Ascending aorta (tissue), 2 donors: ENCODE data around the gene CEP295NL. TPM values are rescaled to one million over a fixed set of nuclear protein-coding genes. Genes with fewer than 3 reads are reported as not detected.
"Not testable (repeated sequence)": the region's sequence is repeated elsewhere in the genome, so short reads cannot be mapped to it uniquely, and the experiment has no call there.

Experiments used
- DNase-seq, 2 donors: peaks; one replicate each; pipeline ENCODE4 v3.0.0-alpha.2; 2019; ENCODE audit warnings: low spot score in 2 of 2
- H3K27ac ChIP-seq, 2 donors: fragments of 200-600 bp; sonication (generic); one replicate each; pipeline ENCODE4 v1.5.1; 2016 to 2017; ENCODE audit warnings: mild to moderate bottlenecking in 1 of 2
- H3K27me3 ChIP-seq: fragments of 200-600 bp; sonication (generic); one replicate; pipeline ENCODE4 v1.5.1; 2017
- H3K36me3 ChIP-seq, 2 donors: fragments of 200-600 bp; sonication (generic); one replicate each; pipeline ENCODE4 v1.5.1; 2016
- H3K4me1 ChIP-seq, 2 donors: fragments of 200-600 bp; sonication (generic); one replicate each; pipeline ENCODE4 v1.5.1; 2016 to 2017; ENCODE audit warnings: mild to moderate bottlenecking in 1 of 2
- H3K4me3 ChIP-seq, 2 donors: fragments of 200-600 bp; sonication (generic); one replicate each; pipeline ENCODE4 v1.5.1; 2016 to 2017; ENCODE audit warnings: mild to moderate bottlenecking in 1 of 2
- H3K9me3 ChIP-seq, 2 donors: fragments of 200-600 bp; sonication (generic); one replicate each; pipeline ENCODE4 v1.5.1; 2016
- intact Hi-C: fragments of 100-400 bp; cut with DNase I; formaldehyde crosslinking; loops from one replicate; pipeline ENCODE4 v1.15.1; 2023
- total RNA-seq: library from RNA; depleted of rRNA; stranded (reverse); fragments of >200 nt; gene quantifications from one replicate; pipeline ENCODE4 v1.1.0, GENCODE V29; 2016
- TF ChIP-seq, protein P1 (sequence below), 3 experiments: fragments of 200-600 bp in 2 of 3; fragments of 450-650 bp in 1 of 3; sonication (generic) in 2 of 3; IDR thresholded peaks; one replicate each; pipeline ENCODE4 v1.5.1; 2016 to 2019; ENCODE audit warnings: antibody characterized with exemption in 3 of 3, mild to moderate bottlenecking in 1 of 3, moderate library complexity in 1 of 3

The CEP295NL gene
- total RNA-seq, 1 donor from 2014 or later = 10.7 TPM

DNA sequence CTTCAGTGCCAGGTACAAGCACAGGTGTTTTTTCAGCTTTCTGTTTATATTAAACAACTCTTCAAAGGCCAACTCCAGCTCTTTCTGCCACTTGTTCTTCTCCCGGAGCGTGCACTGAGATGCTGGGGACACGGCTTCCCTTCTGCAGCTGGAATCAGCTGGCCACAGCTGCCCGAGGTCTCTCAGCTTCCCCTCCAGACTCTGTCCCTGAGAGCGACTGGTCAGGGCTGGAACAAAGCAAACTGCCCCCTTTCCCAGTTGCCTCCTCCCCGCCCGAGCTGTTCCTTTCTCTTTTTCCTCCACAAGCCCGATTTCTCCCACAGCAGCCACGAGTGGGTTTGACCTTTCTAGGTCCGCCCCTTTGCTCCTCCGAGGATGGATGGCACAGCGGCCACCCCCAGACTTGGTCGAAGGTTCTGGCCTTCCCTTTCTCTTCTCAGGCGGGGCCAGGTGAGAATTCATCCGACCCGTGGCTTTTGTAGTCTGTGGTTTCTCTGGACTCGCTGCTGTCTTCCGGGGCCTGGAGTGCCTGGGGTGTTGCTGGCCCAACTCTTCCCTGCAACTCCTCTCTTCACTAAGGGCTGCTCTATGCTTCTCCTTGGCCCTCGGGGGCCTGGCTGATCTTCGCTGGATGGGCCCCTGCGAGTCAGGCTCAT is 11.5 kb downstream of the CEP295NL start:
- no peak for DNase-seq
- no peaks in the 10 kb centered on the region for H3K9me3 ChIP-seq
- intact Hi-C loops = no loop called here
- H3K27ac ChIP-seq = no peak overlapping the region
- peaks cover 0 to 14% of the 10 kb centered on the region in 2 donors for H3K36me3 ChIP-seq
- H3K27me3 ChIP-seq = no peaks in the 10 kb centered on the region
- TF ChIP-seq, protein P1, sequence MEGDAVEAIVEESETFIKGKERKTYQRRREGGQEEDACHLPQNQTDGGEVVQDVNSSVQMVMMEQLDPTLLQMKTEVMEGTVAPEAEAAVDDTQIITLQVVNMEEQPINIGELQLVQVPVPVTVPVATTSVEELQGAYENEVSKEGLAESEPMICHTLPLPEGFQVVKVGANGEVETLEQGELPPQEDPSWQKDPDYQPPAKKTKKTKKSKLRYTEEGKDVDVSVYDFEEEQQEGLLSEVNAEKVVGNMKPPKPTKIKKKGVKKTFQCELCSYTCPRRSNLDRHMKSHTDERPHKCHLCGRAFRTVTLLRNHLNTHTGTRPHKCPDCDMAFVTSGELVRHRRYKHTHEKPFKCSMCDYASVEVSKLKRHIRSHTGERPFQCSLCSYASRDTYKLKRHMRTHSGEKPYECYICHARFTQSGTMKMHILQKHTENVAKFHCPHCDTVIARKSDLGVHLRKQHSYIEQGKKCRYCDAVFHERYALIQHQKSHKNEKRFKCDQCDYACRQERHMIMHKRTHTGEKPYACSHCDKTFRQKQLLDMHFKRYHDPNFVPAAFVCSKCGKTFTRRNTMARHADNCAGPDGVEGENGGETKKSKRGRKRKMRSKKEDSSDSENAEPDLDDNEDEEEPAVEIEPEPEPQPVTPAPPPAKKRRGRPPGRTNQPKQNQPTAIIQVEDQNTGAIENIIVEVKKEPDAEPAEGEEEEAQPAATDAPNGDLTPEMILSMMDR (IDR thresholded peaks at IDR 0.05) = no peak
- peaks cover 5 to 47% of the 10 kb centered on the region in 2 donors for H3K4me1 ChIP-seq
- no peak overlapping the region for H3K4me3 ChIP-seq

DNA sequence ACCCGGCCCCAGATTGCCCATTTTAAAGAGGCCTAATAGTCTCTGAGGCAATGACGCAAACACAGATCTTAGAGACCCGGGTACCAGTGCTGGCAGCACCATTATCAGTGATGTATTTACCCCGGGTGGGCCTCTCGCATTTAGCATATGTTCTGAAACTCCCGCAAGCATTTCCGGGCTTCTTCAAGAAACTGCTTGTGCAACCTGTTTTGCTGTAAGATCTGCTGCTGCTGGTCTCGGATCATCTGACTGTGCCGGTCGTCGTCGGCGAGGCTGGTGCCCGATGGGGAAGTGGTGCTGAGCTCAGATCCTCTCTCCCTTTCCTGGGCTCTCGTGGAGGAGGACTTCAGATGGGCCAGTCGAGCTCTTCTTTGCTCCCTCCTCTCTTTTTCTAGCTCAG is 12.5 kb downstream of the CEP295NL start:
- H3K36me3 ChIP-seq = peaks cover 0 to 14% of the 10 kb centered on the region in 2 donors

GRCh38 chr17:78890096-78890495 is 12.9 kb downstream of the CEP295NL start:
- Histone ChIP-seq H3K36me3 (peaks cover 0 to 14% of the 10 kb centered on the region in 2 donors), H3K4me1 (peaks cover 0 to 42% of the 10 kb centered on the region in 2 donors), H3K27ac (peak overlapping the region; percentile 26 to 34)
- DNase-seq, H3K9me3 ChIP-seq, H3K27me3 ChIP-seq, H3K4me3 ChIP-seq, intact Hi-C loops: not testable (repeated sequence)

More for the DNA sequence above, 12.5 kb downstream of the CEP295NL start:
- TF ChIP-seq, protein P1 (IDR thresholded peaks at IDR 0.05) = no peak
- intact Hi-C loops = no loop called here
- peak; percentile 46 to 84 for DNase-seq
- no peaks in the 10 kb centered on the region for H3K27me3 ChIP-seq
- H3K4me1 ChIP-seq = peaks cover 0 to 42% of the 10 kb centered on the region in 2 donors
- H3K27ac ChIP-seq = peak overlapping the region; percentile 34
- no peak overlapping the region for H3K4me3 ChIP-seq
- no peaks in the 10 kb centered on the region for H3K9me3 ChIP-seq

GRCh38 chr17:78889531-78889930 is 13.5 kb downstream of the CEP295NL start:
- H3K27ac ChIP-seq = peak overlapping the region; percentile 12 to 26
- H3K4me1 ChIP-seq = peaks cover 5 to 44% of the 10 kb centered on the region in 2 donors

GRCh38 chr17:78888941-78889518 is 14.0 kb downstream of the CEP295NL start:
- Histone ChIP-seq H3K9me3 (no peaks in the 10 kb centered on the region), H3K27ac (peak overlapping the region; percentile 18 to 26), H3K4me1 (peaks cover 10 to 45% of the 10 kb centered on the region in 2 donors), H3K4me3 (no peak overlapping the region), H3K36me3 (peaks cover 0 to 14% of the 10 kb centered on the region in 2 donors), H3K27me3 (no peaks in the 10 kb centered on the region)
- no peak for DNase-seq
- TF ChIP-seq, protein P1 (IDR thresholded peaks at IDR 0.05) = no peak
- intact Hi-C loops = no loop called here

More at GRCh38 chr17:78889531-78889930, 13.5 kb downstream of the CEP295NL start:
- DNase-seq = no peak
- intact Hi-C loops = no loop called here
- H3K9me3 ChIP-seq = no peaks in the 10 kb centered on the region
- no peaks in the 10 kb centered on the region for H3K27me3 ChIP-seq
- TF ChIP-seq, protein P1 (IDR thresholded peaks at IDR 0.05) = no peak
- no peak overlapping the region for H3K4me3 ChIP-seq
- H3K36me3 ChIP-seq = peaks cover 0 to 14% of the 10 kb centered on the region in 2 donors

GRCh38 chr17:78886954-78887353 is 16.0 kb downstream of the CEP295NL start:
- H3K36me3 ChIP-seq = peaks cover 0 to 8% of the 10 kb centered on the region in 2 donors
- H3K27ac ChIP-seq = peak overlapping the region in 1 of 2 donors; percentile 7
- intact Hi-C loops = no loop called here
- H3K9me3 ChIP-seq = no peaks in the 10 kb centered on the region
- no peak for DNase-seq
- H3K27me3 ChIP-seq = no peaks in the 10 kb centered on the region
- TF ChIP-seq, protein P1 (IDR thresholded peaks at IDR 0.05) = no peak
- peaks cover 19 to 46% of the 10 kb centered on the region in 2 donors for H3K4me1 ChIP-seq
- no peak overlapping the region for H3K4me3 ChIP-seq
